Pons (tissue), 1 donor: Measurements from ENCODE around the gene SEMA4C.
A peak's percentile ranks its signal among the peaks of the same experiment; 100 is the strongest.
"Not testable (repeated sequence)": the region's sequence is repeated elsewhere in the genome, so short reads cannot be mapped to it uniquely, and the experiment has no call there.

Source experiments
- DNase-seq: peaks from one replicate; pipeline ENCODE4 v3.0.0-alpha.2; 2016; ENCODE audit warnings: low spot score

SEMA4C gene

GRCh38 chr2:96866586-96866985, 3.3 kb downstream of the SEMA4C start:
- no peak for DNase-seq

DNA sequence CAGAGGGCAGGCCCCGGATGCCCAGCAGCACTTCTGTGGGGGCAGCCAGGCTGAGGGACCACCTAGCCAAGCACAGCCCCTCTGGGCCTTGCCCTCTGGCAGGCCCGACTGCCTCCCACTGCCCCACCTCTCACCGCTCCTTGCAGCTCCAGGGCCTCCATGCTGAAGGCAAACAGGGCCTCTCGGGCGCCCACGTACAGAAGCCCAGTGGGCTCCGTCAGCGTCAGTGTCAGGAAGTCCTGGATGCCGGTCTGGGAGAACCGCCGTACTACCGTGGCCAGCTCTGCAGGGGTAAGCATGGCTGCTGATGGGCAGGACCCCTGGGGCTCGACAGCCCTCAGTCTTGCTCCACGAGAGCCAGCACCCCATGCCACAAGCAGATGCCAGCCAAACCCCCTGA, 3.7 kb downstream of the SEMA4C start:
- no peak for DNase-seq

DNA sequence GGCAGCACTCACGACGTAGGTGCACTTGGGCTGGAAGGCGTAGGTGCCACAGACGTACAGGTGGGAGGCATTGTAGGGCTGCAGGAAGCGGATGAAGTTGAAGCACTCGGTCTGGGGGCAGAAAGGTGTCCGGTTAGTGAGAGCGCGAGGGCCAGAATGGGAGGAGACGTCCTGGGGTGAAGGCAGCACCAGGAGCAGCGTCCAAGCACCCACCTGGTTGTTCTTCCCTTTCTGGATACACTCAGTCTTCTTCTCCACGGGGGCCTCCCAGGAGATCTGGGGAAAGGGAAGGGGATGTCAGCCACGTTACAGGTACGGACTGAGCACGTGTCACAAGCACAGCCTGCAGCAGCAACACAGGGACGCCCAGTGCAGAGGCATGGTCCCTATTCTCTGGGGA, 4.2 kb downstream of the SEMA4C start:
- DNase-seq: no peak

- DNase-seq: no peak
Measured at GRCh38 chr2:96864343-96865091, 5.4 kb downstream of the SEMA4C start.

DNA sequence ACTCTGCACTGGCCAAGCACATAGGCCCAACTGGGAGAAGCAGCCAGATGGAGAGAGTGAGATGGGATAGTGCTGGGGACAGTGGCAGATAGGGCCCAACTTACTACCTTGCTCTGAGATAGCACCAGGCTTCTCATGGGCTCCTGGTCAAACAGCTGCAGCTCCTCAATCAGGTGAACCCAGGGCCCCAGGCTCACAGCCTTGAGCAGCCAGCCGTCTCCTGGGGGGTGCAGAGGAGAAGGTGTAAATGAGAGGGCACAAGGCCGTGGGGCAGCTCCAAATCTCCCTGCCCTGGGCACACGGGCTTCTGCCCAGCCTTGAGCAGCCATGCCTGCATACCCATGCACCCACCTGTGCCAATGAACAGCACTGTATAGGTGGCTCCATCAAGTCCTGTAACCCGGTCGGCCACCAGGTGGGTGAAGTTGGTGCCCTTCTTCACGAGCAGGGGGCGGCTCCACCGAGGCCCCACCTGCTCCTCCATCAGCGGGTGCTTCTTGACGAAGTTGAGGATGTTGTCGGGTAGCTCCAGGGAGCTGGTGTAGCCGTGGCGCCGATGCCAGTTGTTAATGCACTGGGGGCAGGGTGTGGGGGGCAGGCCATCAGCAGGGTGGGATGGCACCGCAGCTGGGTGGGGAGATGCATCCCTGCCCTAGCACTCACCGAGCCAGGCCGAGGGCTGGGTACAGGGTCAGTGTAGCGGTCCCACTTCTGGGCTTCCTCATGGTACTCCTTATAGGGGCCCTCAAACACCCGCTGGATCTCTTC, 6.1 kb downstream of the SEMA4C start:
- DNase-seq: no peak

- not testable (repeated sequence) for DNase-seq
Measured at GRCh38 chr2:96863056-96863455, 6.8 kb downstream of the SEMA4C start.

DNA sequence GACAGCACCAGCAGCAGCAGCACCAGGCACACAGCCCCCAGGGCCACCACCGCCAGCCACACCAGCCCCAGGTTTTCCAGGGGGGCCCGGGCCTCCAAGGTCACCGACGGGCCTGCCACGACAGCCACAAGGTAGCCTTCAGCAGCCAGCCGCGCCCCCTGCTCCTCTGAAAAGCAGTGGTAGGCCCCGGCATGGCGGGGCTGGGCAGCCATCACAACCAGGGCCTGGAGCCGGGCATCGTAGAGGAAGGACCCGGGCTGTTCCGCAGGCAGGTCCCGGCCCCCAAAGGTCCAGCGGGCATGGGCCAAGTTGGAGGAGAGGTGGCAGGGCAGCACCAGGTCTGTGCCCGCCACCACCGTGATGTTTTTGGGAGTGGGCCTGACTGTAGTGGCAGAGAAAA, 8.8 kb downstream of the SEMA4C start:
- DNase-seq: no peak

DNA sequence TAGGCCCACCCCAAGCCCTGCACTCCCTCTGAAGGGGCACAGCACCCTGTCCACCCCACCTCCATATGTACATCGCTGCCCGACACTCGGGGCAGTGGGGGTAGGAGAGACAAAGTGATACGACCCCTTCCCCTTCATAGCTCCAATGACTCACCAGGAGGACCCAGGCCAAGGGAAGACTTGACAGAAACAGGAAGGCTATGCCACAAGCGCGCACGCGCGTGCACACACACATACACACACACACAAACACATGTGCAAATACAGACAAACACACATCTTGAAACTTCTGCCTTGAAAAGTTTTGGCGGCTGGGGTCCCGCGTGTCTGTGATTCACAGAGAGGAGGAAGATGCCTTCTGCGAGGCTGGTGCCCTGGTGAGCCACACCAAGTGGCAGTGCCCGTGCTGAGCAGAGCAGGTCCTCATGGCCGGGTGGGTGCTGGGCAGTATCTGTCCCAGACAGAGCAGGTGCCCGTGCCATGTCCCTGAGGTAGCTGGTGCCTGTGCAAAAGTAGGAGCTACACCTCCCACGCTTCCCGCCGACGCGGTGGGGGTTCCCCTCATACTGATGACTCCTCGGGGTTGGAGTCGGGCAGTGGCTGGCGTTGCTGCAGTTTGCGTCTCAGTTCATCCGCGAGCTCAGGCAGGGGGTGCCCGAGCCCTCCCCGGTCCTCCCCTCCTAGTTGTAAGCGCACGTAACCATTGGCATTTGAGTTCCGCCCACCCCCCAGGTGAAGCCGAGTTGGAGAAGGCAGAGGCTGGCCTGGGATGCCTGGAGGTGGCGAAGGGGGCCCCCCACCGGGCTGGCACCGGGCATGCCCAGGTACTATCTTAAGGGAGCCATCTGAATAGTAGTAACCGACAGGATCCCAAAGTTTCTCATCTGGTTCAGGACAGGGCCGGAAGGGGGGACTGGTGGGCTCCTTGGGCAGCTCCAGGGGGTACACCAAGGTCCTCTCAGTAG, 9.5 kb downstream of the SEMA4C start:
- DNase-seq: peak; percentile 54

DNA sequence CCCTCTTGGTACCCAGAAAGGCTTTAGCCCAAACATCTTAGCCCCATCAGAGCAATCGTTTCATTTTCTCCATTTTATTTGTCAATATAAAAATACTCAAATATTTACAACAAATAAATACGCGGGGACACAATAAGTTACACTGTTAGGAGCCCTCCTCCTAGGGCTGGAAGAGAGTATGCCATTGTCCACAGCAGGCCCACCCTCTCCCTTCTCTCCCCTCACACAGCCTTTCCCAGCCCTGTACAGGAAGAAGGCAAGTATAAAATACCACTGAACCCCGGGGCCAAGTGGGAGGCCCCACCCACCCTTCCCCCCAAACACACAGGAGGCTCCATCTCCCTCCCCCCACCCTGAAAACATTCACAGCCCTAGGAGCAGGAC, 10.2 kb downstream of the SEMA4C start:
- DNase-seq: peak; percentile 64

DNA sequence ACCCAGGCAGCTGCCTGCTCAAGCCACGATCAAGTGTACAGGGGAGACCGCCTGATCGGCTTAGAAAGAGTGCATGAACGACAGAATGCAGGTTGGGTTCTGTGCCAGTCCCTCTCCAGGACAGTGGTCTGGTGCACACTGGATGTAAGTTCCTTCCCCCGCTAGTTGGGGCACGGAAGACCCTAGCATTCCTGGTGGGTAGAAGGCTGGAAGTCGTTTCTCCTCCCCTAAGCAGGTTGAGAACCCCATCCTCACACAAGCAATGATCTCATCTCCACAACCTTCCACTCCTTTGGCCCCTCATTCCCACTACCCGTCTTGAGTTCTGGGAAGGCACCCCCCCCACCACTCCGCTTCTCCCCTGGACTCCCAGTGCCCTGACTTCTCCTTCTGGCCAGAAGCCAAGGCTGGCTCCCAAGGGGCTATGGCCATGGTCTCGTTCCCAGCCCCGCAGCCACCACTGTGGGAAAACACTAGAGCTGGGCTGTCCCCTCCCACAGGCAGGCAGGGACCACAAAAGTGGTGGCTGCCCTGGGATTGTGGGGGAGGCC, 10.7 kb downstream of the SEMA4C start:
- DNase-seq: peak; percentile 53

GRCh38 chr2:96857667-96858372, 12.1 kb downstream of the SEMA4C start, which contains the start of gene ANKRD39:
TSS of gene ANKRD39 (minus strand) at chr2:96858016. CDS start at chr2:96857987, 29 bp downstream.
- peak; percentile 98 for DNase-seq

GRCh38 chr2:96856776-96857666, 12.9 kb downstream of the SEMA4C start:
- peak; percentile 34 for DNase-seq

DNA sequence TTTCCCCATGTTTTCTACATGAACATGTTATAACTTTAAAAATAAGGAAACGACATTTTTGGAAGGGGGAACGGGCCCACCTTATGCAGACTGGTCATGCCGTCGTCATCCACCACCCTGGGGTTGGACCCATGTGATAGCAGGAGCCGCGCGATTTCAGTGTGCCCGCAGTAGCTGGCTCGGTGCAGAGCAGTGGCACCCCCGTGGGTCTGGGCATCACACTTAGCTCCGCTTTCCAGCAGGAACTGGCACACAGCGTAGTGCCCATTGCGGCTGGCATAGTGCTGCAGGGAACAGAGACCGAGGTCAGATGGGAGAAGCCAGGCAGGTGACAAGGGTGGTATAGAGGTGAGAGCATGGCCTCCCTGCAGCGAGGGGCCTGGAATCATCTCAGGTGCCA, 16.6 kb downstream of the SEMA4C start:
- no peak for DNase-seq

- DNase-seq: no peak
Measured at GRCh38 chr2:96852667-96853066, 17.2 kb downstream of the SEMA4C start.

- no peak for DNase-seq
Measured at GRCh38 chr2:96848264-96848663, 21.6 kb downstream of the SEMA4C start.

DNA sequence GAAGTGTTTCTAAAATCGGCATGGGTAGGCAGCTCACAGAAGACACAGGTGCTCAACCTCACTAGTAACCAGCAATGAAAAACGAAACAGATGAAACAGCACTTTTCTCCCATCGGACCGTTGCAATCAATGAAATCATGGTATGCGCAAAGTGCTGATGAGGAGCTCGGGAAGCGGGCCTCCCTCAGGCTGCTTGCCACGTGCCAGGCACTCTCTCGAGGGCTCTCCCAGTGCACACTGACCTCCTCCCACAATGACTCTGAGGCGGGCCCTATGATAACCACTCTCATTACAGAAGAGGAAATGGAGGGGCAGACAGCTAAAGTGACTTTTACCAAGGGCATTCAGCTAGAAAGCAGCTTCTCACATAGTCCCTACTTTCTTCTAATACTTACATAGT, 22.3 kb downstream of the SEMA4C start:
- DNase-seq: no peak

GRCh38 chr2:96846825-96847224, 23.1 kb downstream of the SEMA4C start:
- no peak for DNase-seq

DNA sequence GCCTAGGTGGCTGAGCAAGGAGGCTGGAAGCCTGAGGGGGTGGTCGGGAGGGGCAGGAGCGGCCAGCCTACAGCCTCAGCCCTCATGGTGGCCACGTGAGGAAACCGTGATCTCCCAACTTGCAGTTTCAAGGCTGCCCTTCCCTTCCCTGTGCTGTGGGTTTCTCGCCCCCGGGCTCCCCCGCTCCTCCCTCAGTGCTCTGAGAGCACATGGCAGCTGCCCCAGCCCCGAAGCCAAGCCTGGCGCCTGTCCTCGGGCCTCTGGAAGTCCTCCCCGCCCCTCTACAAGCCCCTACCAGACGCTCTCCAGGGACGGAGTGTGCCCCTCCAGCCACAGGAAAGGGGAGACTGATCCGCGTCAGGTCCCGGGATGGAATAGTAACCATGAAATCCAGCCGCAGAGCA, 25.5 kb downstream of the SEMA4C start:
- no peak for DNase-seq

- DNase-seq: no peak
Measured at GRCh38 chr2:96843538-96844268, 26.2 kb downstream of the SEMA4C start, which contains the start of gene ANKRD23. TSS of gene ANKRD23 (minus strand) at chr2:96844021. CDS start at chr2:96843992, 29 bp downstream.
